ENCODE data around the gene SRBD1.

Gene SRBD1

GRCh38 chr2:45524016-45524415, 87.1 kb downstream of the SRBD1 start:
- H2AFZ ChIP-seq (ENCODE audit: low read length): no peak overlapping the region
- H4K20me1 ChIP-seq (ENCODE audit: insufficient read depth, low read length): no peaks in the 10 kb centered on the region
- H3K9me2 ChIP-seq (replicated peaks; ENCODE audit: insufficient read depth, low read length): no peaks in the 10 kb centered on the region
- H3K27ac ChIP-seq (ENCODE audit: low read length): no peak overlapping the region
- H3K9ac ChIP-seq (ENCODE audit: low read length): no peak overlapping the region
- H3K79me2 ChIP-seq (ENCODE audit: low read length): no peaks in the 10 kb centered on the region
- H3K4me2 ChIP-seq (ENCODE audit: low read depth, low read length): no peak overlapping the region
- H3K9me3 ChIP-seq (replicated peaks; ENCODE audit: insufficient read depth, low read length): no peaks in the 10 kb centered on the region
- TF ChIP-seq EZH2 (optimal IDR thresholded peaks at IDR 0.05; ENCODE audit: low read depth, low read length): no peak
- TF ChIP-seq, protein P1, sequence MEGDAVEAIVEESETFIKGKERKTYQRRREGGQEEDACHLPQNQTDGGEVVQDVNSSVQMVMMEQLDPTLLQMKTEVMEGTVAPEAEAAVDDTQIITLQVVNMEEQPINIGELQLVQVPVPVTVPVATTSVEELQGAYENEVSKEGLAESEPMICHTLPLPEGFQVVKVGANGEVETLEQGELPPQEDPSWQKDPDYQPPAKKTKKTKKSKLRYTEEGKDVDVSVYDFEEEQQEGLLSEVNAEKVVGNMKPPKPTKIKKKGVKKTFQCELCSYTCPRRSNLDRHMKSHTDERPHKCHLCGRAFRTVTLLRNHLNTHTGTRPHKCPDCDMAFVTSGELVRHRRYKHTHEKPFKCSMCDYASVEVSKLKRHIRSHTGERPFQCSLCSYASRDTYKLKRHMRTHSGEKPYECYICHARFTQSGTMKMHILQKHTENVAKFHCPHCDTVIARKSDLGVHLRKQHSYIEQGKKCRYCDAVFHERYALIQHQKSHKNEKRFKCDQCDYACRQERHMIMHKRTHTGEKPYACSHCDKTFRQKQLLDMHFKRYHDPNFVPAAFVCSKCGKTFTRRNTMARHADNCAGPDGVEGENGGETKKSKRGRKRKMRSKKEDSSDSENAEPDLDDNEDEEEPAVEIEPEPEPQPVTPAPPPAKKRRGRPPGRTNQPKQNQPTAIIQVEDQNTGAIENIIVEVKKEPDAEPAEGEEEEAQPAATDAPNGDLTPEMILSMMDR (IDR thresholded peaks at IDR 0.05; ENCODE audit: low read length): no peak
- no peak for TF ChIP-seq EZH2phosphoT487 (IDR thresholded peaks at IDR 0.05; ENCODE audit: low read length)
- no peaks in the 10 kb centered on the region for H3K4me1 ChIP-seq (ENCODE audit: low read length)
- no peaks in the 10 kb centered on the region for H3K36me3 ChIP-seq (replicated peaks; ENCODE audit: insufficient read depth, low read length)
- no peaks in the 10 kb centered on the region for H3F3A ChIP-seq (ENCODE audit: insufficient read depth, low read length)
- H3K4me3 ChIP-seq (ENCODE audit: low read length): no peak overlapping the region
- no peak for DNase-seq
- H3K27me3 ChIP-seq (replicated peaks; ENCODE audit: insufficient read depth, low read length): no peaks in the 10 kb centered on the region

DNA sequence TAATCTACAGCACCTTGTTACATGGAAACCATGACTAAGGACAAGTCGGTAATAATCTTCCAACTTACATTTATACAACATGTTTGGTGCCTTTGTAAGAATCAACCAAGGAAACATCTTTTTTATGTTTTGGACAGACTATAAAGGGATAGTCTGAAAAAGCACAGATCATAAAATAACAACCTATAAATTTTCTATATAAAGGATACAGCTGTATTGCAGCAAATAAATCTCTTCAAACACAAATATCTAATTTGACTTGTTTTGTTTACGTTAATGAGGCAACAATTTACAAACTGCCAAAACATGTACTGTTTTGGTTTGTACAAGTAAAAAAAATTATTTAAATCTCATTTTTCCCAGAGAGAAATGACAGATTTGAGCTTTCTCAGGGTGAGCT, 92.5 kb downstream of the SRBD1 start:
- H3K27ac ChIP-seq (ENCODE audit: low read length): no peak overlapping the region
- no peaks in the 10 kb centered on the region for H3K79me2 ChIP-seq (ENCODE audit: low read length)
- no peak overlapping the region for H3K4me2 ChIP-seq (ENCODE audit: low read depth, low read length)
- no peak overlapping the region for H3K4me3 ChIP-seq (ENCODE audit: low read length)
- no peaks in the 10 kb centered on the region for H3K36me3 ChIP-seq (replicated peaks; ENCODE audit: insufficient read depth, low read length)
- DNase-seq: no peak
- H3K9me3 ChIP-seq (replicated peaks; ENCODE audit: insufficient read depth, low read length): no peaks in the 10 kb centered on the region
- no peaks in the 10 kb centered on the region for H3F3A ChIP-seq (ENCODE audit: insufficient read depth, low read length)
- no peaks in the 10 kb centered on the region for H3K4me1 ChIP-seq (ENCODE audit: low read length)
- no peak overlapping the region for H3K9ac ChIP-seq (ENCODE audit: low read length)
- H3K27me3 ChIP-seq (replicated peaks; ENCODE audit: insufficient read depth, low read length): no peaks in the 10 kb centered on the region
- no peak for TF ChIP-seq EZH2phosphoT487 (IDR thresholded peaks at IDR 0.05; ENCODE audit: low read length)
- TF ChIP-seq EZH2 (optimal IDR thresholded peaks at IDR 0.05; ENCODE audit: low read depth, low read length): no peak
- TF ChIP-seq, protein P1 (IDR thresholded peaks at IDR 0.05; ENCODE audit: low read length): no peak
- no peaks in the 10 kb centered on the region for H4K20me1 ChIP-seq (ENCODE audit: insufficient read depth, low read length)
- no peaks in the 10 kb centered on the region for H3K9me2 ChIP-seq (replicated peaks; ENCODE audit: insufficient read depth, low read length)
- no peak overlapping the region for H2AFZ ChIP-seq (ENCODE audit: low read length)

DNA sequence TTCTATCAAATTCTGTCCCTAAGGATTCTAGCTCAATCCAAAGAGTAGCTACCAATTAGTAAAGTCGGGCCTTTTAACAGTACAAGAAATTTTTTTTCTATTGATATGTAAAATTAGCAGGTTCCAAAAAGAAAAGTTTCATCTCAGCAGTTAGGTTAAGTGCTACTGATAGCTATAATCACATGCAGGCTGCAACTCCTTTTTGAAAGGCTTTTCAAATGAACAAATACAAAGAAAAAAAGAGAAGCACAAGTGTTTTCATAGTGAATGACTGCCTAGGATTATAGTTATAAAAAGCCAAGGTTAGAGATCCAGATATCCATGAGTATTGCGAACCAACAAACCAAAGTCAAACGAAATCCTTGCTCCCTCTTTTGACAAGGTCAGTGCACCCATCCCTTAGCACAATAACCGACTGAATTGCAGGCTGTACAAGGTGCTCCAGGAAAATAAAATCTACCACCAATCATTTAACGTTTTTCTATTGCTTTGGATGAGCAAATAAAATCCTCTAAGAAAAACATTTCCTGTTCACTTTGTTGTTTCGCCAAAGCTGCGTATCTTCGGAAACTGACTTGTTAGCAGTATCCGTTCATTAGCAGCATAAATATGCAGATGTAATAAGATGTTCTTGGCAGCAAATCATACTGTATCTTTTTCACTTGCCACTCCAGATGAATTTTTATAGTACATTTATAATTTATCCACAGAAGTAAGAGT, 100.2 kb downstream of the SRBD1 start:
- Histone ChIP-seq H3K4me1 (ENCODE audit: low read length) (no peaks in the 10 kb centered on the region), H3K9me2 (replicated peaks; ENCODE audit: insufficient read depth, low read length) (no peaks in the 10 kb centered on the region), H3F3A (ENCODE audit: insufficient read depth, low read length) (no peaks in the 10 kb centered on the region), H3K27ac (ENCODE audit: low read length) (no peak overlapping the region), H3K4me2 (ENCODE audit: low read depth, low read length) (no peak overlapping the region), H3K9ac (ENCODE audit: low read length) (no peak overlapping the region), H3K4me3 (ENCODE audit: low read length) (no peak overlapping the region), H3K79me2 (ENCODE audit: low read length) (no peaks in the 10 kb centered on the region), H3K9me3 (replicated peaks; ENCODE audit: insufficient read depth, low read length) (no peaks in the 10 kb centered on the region), H3K36me3 (replicated peaks; ENCODE audit: insufficient read depth, low read length) (no peaks in the 10 kb centered on the region), H3K27me3 (replicated peaks; ENCODE audit: insufficient read depth, low read length) (no peaks in the 10 kb centered on the region), H4K20me1 (ENCODE audit: insufficient read depth, low read length) (no peaks in the 10 kb centered on the region), H2AFZ (ENCODE audit: low read length) (no peak overlapping the region)
- no peak for DNase-seq
- TF ChIP-seq, protein P1 (IDR thresholded peaks at IDR 0.05; ENCODE audit: low read length): no peak

All from MM.1S (cell line).